C4-2B (cell line): ENCODE results near the gene DKK3.
"Not testable (repeated sequence)": the region's sequence is repeated elsewhere in the genome, so short reads cannot be mapped to it uniquely, and the experiment has no call there.

ENCODE experiments used
- H3K27ac ChIP-seq: fragments of 450-650 bp; 2 replicates; pipeline ENCODE4 v1.5.1; 2017
- ZFX ChIP-seq: fragments of 450-650 bp; IDR thresholded peaks from 2 replicates; pipeline ENCODE4 v1.6.1; 2017
- TF ChIP-seq, protein P1 (sequence below): fragments of 450-650 bp; conservative IDR thresholded peaks from 2 replicates; pipeline ENCODE4 v1.5.1; 2017; ENCODE audit warnings: mild to moderate bottlenecking

DKK3 gene

DNA sequence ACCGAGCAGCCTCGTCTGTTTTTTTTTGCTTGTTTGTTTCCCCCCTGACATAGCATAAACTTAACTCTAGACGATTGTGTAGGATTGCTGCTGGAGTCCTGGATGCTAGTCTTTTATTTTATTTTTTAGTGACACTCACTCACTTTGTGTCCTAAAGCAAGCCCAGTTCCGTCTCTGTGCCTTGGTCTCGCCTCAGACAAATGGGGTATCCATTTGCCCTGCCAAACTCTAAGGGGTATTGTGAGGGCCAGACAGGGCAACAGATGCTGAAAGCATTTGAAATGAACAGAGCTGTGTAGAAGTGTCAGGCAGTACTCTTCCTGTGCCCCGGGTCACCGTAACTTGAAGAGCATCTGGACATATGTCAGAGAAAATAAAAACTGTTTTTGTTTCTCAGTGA is 34.8 kb upstream of the DKK3 start:
- TF ChIP-seq, protein P1, sequence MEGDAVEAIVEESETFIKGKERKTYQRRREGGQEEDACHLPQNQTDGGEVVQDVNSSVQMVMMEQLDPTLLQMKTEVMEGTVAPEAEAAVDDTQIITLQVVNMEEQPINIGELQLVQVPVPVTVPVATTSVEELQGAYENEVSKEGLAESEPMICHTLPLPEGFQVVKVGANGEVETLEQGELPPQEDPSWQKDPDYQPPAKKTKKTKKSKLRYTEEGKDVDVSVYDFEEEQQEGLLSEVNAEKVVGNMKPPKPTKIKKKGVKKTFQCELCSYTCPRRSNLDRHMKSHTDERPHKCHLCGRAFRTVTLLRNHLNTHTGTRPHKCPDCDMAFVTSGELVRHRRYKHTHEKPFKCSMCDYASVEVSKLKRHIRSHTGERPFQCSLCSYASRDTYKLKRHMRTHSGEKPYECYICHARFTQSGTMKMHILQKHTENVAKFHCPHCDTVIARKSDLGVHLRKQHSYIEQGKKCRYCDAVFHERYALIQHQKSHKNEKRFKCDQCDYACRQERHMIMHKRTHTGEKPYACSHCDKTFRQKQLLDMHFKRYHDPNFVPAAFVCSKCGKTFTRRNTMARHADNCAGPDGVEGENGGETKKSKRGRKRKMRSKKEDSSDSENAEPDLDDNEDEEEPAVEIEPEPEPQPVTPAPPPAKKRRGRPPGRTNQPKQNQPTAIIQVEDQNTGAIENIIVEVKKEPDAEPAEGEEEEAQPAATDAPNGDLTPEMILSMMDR = no peak
- no peak for TF ChIP-seq ZFX
- H3K27ac ChIP-seq = no peak overlapping the region

DNA sequence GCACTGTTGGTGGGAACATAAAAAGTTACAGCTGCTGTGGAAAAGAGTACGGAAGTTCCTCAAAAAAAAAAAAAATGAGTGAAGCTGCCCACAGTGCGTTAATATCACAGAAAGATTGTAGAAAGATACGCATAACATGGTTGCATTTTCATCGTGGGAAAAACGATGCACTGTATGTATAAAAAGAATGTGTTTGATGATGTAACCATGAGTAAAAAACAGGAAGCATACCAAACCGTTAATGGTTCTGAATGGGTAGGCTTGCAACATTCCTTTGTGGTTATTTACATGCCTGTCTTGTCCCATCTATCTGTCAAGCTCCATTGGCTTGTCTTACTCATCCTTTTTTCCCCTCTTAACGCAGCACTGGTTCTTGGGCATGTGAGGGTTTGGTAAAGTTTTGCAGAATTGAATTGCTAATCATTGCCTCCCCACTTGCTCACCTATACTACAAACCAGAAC is 33.8 kb upstream of the DKK3 start:
- no peak overlapping the region for H3K27ac ChIP-seq
- no peak for TF ChIP-seq ZFX
- TF ChIP-seq, protein P1 = no peak

DNA sequence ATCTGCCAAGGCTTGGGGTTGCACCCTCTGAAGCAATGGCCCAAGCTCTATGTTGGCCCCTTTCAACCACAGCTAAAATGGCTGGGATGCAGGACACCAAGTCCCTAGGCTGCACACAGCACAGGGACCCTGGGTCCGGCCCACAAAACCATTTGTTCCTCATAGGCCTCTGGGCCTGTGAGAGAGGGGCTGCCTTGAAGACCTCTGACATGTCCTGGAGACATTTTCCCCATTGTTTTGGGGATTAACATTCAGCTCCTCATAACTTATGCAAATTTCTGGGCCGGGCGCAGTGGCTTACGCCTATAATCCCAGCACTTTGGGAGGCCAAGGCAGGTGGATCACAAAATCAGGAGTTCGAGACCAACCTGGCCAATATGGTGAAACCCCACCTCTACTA is 32.3 kb upstream of the DKK3 start:
- not testable (repeated sequence) for H3K27ac ChIP-seq

DNA sequence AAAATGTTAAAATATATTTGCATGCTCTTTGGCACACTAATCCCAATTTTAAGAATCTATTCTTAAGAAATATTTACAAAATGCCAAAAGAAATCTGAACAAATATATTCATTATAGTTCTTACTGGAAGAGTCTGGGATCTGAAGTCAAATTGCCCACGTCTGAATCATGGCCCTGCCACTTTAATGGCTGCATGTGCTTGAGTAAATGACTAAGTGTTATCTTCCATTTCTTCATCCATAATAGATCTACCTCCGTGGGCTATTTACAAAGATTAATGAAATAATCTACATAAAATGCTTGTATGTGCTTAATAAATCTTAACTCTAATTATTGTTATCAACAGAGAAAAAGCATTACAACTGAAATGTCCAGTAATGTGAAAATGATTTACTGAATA is 24.5 kb upstream of the DKK3 start:
- TF ChIP-seq, protein P1 = no peak
- TF ChIP-seq ZFX = no peak
- H3K27ac ChIP-seq = no peak overlapping the region

DNA sequence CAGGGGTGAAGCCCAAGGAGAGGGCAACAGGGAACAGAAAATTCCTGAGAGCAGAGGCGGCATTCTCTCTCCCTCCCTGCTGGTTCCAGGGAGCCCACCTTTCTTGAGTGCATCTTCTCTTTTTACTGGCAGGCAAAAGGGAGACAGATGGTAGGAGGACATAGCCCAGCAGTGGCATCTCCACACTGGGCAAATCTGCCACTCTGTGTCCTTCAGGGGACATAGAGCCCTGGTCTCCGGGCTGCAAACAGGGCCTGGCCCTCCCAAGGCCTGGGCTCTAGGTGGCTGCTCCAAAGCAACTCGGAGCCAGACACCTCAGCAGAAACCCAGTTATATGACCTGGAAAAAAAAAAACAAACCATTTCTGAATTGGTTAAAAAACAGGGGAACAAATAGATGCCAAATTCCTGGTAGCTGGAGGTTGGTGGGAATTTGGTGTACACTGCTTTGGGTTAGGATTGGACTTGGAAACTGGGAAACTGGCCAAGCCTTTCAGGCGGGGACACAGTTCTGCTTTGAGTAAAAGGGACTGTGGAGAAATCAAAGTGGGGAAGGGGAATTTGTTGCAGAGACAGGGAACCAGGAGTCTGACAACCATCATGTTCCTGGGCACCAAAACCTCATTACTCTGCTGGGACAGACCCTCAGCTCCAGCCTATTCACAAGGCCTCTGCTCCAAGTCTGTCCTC is 23.6 kb upstream of the DKK3 start:
- TF ChIP-seq, protein P1 = no peak
- TF ChIP-seq ZFX = no peak

DNA sequence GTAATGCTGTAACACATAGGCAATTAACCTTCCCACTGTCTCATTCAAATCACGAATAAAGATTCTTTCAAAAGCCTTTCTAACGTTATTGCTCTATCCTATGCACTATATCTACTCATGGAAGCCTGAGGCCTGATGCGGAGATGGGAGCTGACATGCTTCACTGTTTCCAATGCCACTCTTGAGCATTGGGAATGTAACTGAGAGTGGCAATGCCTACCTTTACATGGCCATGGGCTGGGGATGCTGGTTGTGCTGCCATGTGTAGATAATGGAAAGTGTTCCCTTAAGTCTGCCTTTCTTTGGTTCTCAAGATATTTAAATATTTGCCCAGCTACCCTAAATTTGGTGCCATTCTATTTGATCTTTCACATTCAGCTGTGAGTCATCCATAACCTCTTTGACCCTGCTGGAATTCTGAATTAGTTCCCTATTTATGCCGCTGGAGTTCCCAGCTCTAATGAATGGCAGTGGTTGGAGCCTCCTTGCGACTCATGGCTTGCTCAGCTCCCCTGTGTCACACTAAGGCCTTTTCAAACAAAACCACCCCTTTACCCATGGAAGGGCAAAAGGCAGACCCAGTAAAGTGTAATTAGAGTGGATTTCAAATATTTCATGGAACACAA is 21.4 kb upstream of the DKK3 start:
- TF ChIP-seq, protein P1 = no peak
- no peak for TF ChIP-seq ZFX
- H3K27ac ChIP-seq = no peak overlapping the region

More for the DNA sequence above, 23.6 kb upstream of the DKK3 start:
- H3K27ac ChIP-seq = no peak overlapping the region

DNA sequence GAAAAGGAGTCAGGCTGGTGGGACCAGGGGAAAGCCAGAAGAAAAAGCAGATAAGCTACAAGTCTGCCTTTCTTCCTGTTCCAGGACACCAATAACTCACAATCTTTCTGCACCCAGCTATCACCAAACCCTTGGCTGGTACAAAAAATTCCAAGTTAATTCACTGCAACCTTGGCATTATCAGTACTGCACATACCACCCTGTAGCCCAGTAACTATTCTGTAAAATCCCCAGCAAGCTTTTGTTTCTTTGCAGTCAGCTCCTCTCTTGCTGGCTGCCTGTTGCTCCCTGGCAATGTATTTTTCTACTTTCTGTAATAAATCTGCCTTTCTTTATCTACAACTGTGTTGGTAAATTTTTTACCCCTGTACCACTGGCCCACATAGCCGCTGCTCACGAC is 20.7 kb upstream of the DKK3 start:
- no peak overlapping the region for H3K27ac ChIP-seq
- no peak for TF ChIP-seq ZFX
- TF ChIP-seq, protein P1 = no peak

DNA sequence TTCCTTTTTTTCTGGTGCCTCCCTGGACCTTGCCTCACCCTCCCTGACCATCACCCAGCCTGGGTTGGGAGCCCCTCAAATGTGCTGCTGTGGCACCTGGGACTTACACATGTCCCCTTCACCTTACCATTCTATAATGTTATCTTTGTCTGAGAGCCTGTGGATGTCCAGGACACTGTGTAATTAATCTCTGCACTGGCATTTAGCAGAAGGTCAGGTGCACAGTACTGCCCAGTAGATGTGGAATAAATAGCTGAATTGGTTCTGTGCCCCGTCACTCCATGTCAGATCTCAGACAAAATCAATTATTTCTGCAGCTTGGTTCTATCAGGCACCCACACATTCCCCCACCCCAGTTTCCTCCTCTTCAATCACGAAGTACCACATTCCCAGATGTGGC is 19.9 kb upstream of the DKK3 start:
- no peak overlapping the region for H3K27ac ChIP-seq
- TF ChIP-seq, protein P1 = no peak
- no peak for TF ChIP-seq ZFX
